Duodenal mucosa (tissue), 2 donors: ENCODE data around the gene ASAH2B.

Experiments used
- H3K27ac ChIP-seq: one replicate; pipeline ENCODE4 v1.7.0; 2013; ENCODE audit warnings: low read depth, low read length
- H3K27me3 ChIP-seq, 2 donors: one replicate each; pipeline ENCODE4 v1.7.0; 2013; ENCODE audit warnings: low read length in 2 of 2, control low read depth in 1 of 2; ENCODE audit not compliant: insufficient read depth in 2 of 2, control insufficient read depth in 1 of 2
- H3K36me3 ChIP-seq, 2 donors: one replicate each; pipeline ENCODE4 v1.7.0; 2013; ENCODE audit warnings: low read length in 2 of 2, control low read depth in 1 of 2; ENCODE audit not compliant: insufficient read depth in 2 of 2, control insufficient read depth in 1 of 2
- H3K4me1 ChIP-seq, 2 donors: one replicate each; pipeline ENCODE4 v1.7.0; 2013; ENCODE audit warnings: low read length in 2 of 2, control low read depth in 1 of 2; ENCODE audit not compliant: insufficient read depth in 2 of 2, control insufficient read depth in 1 of 2
- H3K4me3 ChIP-seq, 2 donors: one replicate each; pipeline ENCODE4 v1.7.0; 2013; ENCODE audit warnings: low read length in 2 of 2, low read depth in 1 of 2
- H3K9ac ChIP-seq, 2 donors: one replicate each; pipeline ENCODE4 v1.7.0; 2013; ENCODE audit warnings: low read length in 2 of 2, low read depth in 1 of 2
- H3K9me3 ChIP-seq, 2 donors: one replicate each; pipeline ENCODE4 v1.7.0; 2013; ENCODE audit warnings: low read length in 2 of 2, control low read depth in 1 of 2; ENCODE audit not compliant: control insufficient read depth in 1 of 2

Gene ASAH2B

DNA sequence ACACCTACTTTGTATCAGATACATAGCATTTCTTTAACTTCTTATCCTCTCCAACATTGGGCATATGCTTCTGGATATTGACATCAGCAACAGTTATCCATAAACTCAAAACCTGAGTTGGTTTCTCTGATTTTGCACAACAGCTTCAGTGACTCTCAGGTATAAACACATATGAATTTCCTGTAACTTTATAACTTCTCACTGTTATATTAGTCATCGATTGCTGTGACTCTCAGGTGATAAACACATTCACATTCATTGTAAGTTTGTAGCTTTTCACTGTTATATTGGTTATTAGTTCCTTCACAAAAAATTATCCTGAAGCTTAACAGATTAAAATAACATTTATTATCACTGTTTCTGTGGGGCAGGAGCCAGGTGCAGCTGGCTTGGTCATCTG is 57.0 kb downstream of the ASAH2B start:
- no peaks in the 10 kb centered on the region for H3K4me1 ChIP-seq

DNA sequence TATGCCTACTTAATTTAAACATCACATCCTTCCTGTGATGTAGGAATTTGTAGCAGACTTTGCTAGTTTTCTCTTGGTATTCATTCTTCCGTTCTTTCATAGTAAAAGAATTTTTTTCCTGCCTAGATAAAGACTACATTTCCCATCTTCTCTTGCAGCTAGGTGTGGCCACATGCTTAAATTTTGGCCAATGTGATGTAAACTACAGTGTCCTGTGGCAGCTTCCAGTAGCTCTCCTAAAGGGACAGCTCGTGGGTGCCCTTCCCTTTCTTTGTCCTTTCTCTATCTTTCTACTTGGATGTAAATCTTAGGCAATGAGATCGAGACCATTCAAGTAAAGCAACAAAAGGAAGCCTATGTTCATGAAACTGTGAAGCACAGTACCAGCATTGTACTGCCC is 58.6 kb downstream of the ASAH2B start:
- H3K27me3 ChIP-seq: no peaks in the 10 kb centered on the region
- no peak overlapping the region for H3K9ac ChIP-seq
- no peaks in the 10 kb centered on the region for H3K9me3 ChIP-seq
- H3K4me3 ChIP-seq: no peak overlapping the region
- H3K27ac ChIP-seq: no peak overlapping the region
- H3K4me1 ChIP-seq: no peaks in the 10 kb centered on the region
- H3K36me3 ChIP-seq: no peaks in the 10 kb centered on the region

More for the DNA sequence above, 57.0 kb downstream of the ASAH2B start:
- Histone ChIP-seq H3K4me3 (no peak overlapping the region), H3K9ac (no peak overlapping the region), H3K36me3 (no peaks in the 10 kb centered on the region), H3K27me3 (no peaks in the 10 kb centered on the region), H3K9me3 (no peaks in the 10 kb centered on the region), H3K27ac (no peak overlapping the region)

- no peaks in the 10 kb centered on the region for H3K36me3 ChIP-seq
Measured at GRCh38 chr10:50799595-50799994, 59.9 kb downstream of the ASAH2B start.

DNA sequence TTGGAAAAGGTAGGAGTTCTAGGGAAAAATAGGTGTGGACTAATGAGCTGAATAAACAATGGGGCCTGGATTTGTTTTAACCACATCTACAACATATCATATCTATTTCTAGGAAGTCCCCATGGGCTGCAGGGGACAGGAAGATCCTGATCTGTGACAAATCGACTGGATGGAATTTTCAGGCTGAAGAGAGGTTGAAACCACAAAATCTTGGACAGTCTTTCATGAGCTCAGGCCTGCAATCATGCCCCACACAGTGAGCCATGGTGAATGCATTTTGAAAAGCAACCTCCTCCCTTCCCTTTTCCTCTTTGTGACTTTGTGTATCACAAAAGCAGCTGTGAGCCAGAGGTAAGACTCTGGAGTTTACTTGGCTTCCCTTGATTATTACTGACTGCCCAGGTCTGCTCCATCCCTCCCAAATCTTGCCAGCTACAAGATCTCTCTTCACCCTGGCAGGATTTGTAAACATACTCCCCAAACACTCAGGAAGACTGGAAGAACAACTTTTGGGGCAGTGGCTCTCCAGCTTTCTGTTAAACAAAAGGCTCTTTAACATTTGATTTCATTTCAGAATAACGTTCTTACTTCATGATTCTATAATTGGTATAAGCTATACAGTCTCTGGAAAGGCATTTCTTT is 66.4 kb downstream of the ASAH2B start:
- no peaks in the 10 kb centered on the region for H3K9me3 ChIP-seq
- H3K4me1 ChIP-seq: no peaks in the 10 kb centered on the region
- H3K9ac ChIP-seq: no peak overlapping the region
- H3K4me3 ChIP-seq: no peak overlapping the region
- no peaks in the 10 kb centered on the region for H3K27me3 ChIP-seq
- H3K36me3 ChIP-seq: peaks cover 0 to 27% of the 10 kb centered on the region in 2 donors
- H3K27ac ChIP-seq: no peak overlapping the region

More at GRCh38 chr10:50799595-50799994, 59.9 kb downstream of the ASAH2B start:
- Histone ChIP-seq H3K27ac (no peak overlapping the region), H3K4me3 (no peak overlapping the region), H3K9me3 (no peaks in the 10 kb centered on the region), H3K4me1 (no peaks in the 10 kb centered on the region), H3K27me3 (no peaks in the 10 kb centered on the region), H3K9ac (no peak overlapping the region)

- H3K36me3 ChIP-seq: peaks cover 0 to 32% of the 10 kb centered on the region in 2 donors
- H3K27ac ChIP-seq: no peak overlapping the region
- H3K4me1 ChIP-seq: no peaks in the 10 kb centered on the region
- H3K9ac ChIP-seq: no peak overlapping the region
- no peak overlapping the region for H3K4me3 ChIP-seq
- H3K27me3 ChIP-seq: no peaks in the 10 kb centered on the region
- H3K9me3 ChIP-seq: no peaks in the 10 kb centered on the region
Measured at GRCh38 chr10:50807851-50808776, 68.4 kb downstream of the ASAH2B start.
